Trophoblast cell (in vitro differentiated cells and primary cell): ENCODE results near the gene CASP12.
"Not testable (repeated sequence)": the region's sequence is repeated elsewhere in the genome, so short reads cannot be mapped to it uniquely, and the experiment has no call there.

Experiments
- DNase-seq, 2 donors: peaks; one replicate each; pipeline ENCODE4 v3.0.0-alpha.2; 2016
- H2AFZ ChIP-seq: 2 replicates; pipeline ENCODE4 v1.6.1; 2013; ENCODE audit warnings: low read length, moderate library complexity, mild to moderate bottlenecking; ENCODE audit not compliant: insufficient read depth, poor library complexity
- H2AK5ac ChIP-seq: 2 replicates; pipeline ENCODE4 v1.6.1; 2013; ENCODE audit warnings: mild to moderate bottlenecking, low read length
- H2BK120ac ChIP-seq: 2 replicates; pipeline ENCODE4 v1.6.1; 2013; ENCODE audit warnings: low read length, mild to moderate bottlenecking, moderate library complexity; ENCODE audit not compliant: insufficient read depth, poor library complexity
- H2BK12ac ChIP-seq: 2 replicates; pipeline ENCODE4 v1.6.1; 2013; ENCODE audit warnings: mild to moderate bottlenecking, low read length, moderate library complexity
- H2BK5ac ChIP-seq: 2 replicates; pipeline ENCODE4 v1.6.1; 2013; ENCODE audit warnings: low read length, low read depth, moderate library complexity, mild to moderate bottlenecking; ENCODE audit not compliant: poor library complexity
- H3K14ac ChIP-seq: 2 replicates; pipeline ENCODE4 v1.6.1; 2013; ENCODE audit warnings: mild to moderate bottlenecking, low read length
- H3K18ac ChIP-seq: 2 replicates; pipeline ENCODE4 v1.6.1; 2013; ENCODE audit warnings: mild to moderate bottlenecking, low read length
- H3K23ac ChIP-seq: 2 replicates; pipeline ENCODE4 v1.6.1; 2013; ENCODE audit warnings: low read length
- H3K27ac ChIP-seq: 2 replicates; pipeline ENCODE4 v1.5.1; 2013; ENCODE audit warnings: low read depth, mild to moderate bottlenecking, inconsistent platforms, low read length, moderate library complexity
- H3K27me3 ChIP-seq: 2 replicates; pipeline ENCODE4 v1.6.1; 2013; ENCODE audit warnings: inconsistent platforms, mild to moderate bottlenecking, low read length, moderate library complexity; ENCODE audit not compliant: insufficient read depth
- H3K36me3 ChIP-seq, 2 experiments: 1 replicate in 1 of 2; 2 replicates in 1 of 2; pipeline ENCODE4 v1.6.1; 2013; ENCODE audit warnings: low read length in 2 of 2, mild to moderate bottlenecking in 2 of 2, moderate library complexity in 1 of 2; ENCODE audit not compliant: insufficient read depth in 2 of 2, control insufficient read depth in 1 of 2
- H3K4ac ChIP-seq: 2 replicates; pipeline ENCODE4 v1.6.1; 2013; ENCODE audit warnings: low read depth, mild to moderate bottlenecking, low read length, moderate library complexity
- H3K4me1 ChIP-seq, 2 experiments: 1 replicate in 1 of 2; 2 replicates in 1 of 2; pipeline ENCODE4 v1.6.1; 2013; ENCODE audit warnings: low read length in 2 of 2, mild to moderate bottlenecking in 2 of 2, moderate library complexity in 1 of 2; ENCODE audit not compliant: insufficient read depth in 2 of 2, control insufficient read depth in 1 of 2
- H3K4me2 ChIP-seq: 2 replicates; pipeline ENCODE4 v1.6.1; 2013; ENCODE audit warnings: inconsistent platforms, mild to moderate bottlenecking, low read length, moderate library complexity
- H3K4me3 ChIP-seq: 2 replicates; pipeline ENCODE4 v1.5.1; 2013; ENCODE audit warnings: mild to moderate bottlenecking, low read depth, low read length, inconsistent platforms
- H3K79me1 ChIP-seq: one replicate; pipeline ENCODE4 v1.6.1; 2013; ENCODE audit warnings: low read length
- H3K79me2 ChIP-seq: 2 replicates; pipeline ENCODE4 v1.6.1; 2013; ENCODE audit warnings: low read length, mild to moderate bottlenecking; ENCODE audit not compliant: control insufficient read depth, insufficient read depth, poor library complexity
- H3K9ac ChIP-seq: 2 replicates; pipeline ENCODE4 v1.6.1; 2013; ENCODE audit warnings: mild to moderate bottlenecking, low read length
- H3K9me3 ChIP-seq: 2 replicates; pipeline ENCODE4 v1.6.1; 2013; ENCODE audit warnings: low read depth, mild to moderate bottlenecking, control low read depth, inconsistent platforms, low read length; ENCODE audit not compliant: insufficient read depth
- H4K12ac ChIP-seq: 2 replicates; pipeline ENCODE4 v1.6.1; 2013; ENCODE audit warnings: low read depth, mild to moderate bottlenecking, low read length, moderate library complexity
- H4K8ac ChIP-seq: 2 replicates; pipeline ENCODE4 v1.6.1; 2013; ENCODE audit warnings: low read depth, mild to moderate bottlenecking, low read length, moderate library complexity
- H4K91ac ChIP-seq: one replicate; pipeline ENCODE4 v1.6.1; 2013; ENCODE audit warnings: low read depth, mild to moderate bottlenecking, low read length, moderate library complexity
- WGBS: extraction: QIAGEN DNeasy Blood & Tissue Kit; methylation state at CpG from one replicate; pipeline ENCODE4 v1.1.7; 2013; ENCODE audit warnings: missing lambda C conversion rate; ENCODE audit not compliant: insufficient read length, insufficient coverage; ENCODE audit errors: extremely low coverage; 5-methylcytosine and 5-hydroxymethylcytosine counted together

The CASP12 gene

GRCh38 chr11:104934594-104934993 lies 36.3 kb upstream of the CASP12 start:
- no peak overlapping the region for H4K91ac ChIP-seq
- H3K27me3 ChIP-seq: no peaks in the 10 kb centered on the region
- no peak overlapping the region for H3K9ac ChIP-seq
- no peak overlapping the region for H2BK5ac ChIP-seq
- no peaks in the 10 kb centered on the region for H3K79me1 ChIP-seq
- H3K9me3 ChIP-seq: no peaks in the 10 kb centered on the region
- H3K18ac ChIP-seq: no peak overlapping the region
- H3K36me3 ChIP-seq: no peaks in the 10 kb centered on the region
- H2BK120ac ChIP-seq: no peak overlapping the region
- no peak overlapping the region for H3K27ac ChIP-seq
- H2AFZ ChIP-seq: no peak overlapping the region
- H3K23ac ChIP-seq: no peak overlapping the region
- H3K79me2 ChIP-seq: no peaks in the 10 kb centered on the region
- H4K12ac ChIP-seq: no peak overlapping the region
- no peak overlapping the region for H3K4me2 ChIP-seq
- H3K4ac ChIP-seq: no peak overlapping the region
- no peak overlapping the region for H2AK5ac ChIP-seq
- H3K4me3 ChIP-seq: no peak overlapping the region
- H3K4me1 ChIP-seq: no peaks in the 10 kb centered on the region
- H4K8ac ChIP-seq: no peak overlapping the region
- DNase-seq: no peak
- H3K14ac ChIP-seq: no peak overlapping the region
- no peak overlapping the region for H2BK12ac ChIP-seq
- no CpG with 5 or more reads among the region's 1 CpG for WGBS

GRCh38 chr11:104934073-104934472 lies 35.8 kb upstream of the CASP12 start:
- H3K4me2 ChIP-seq: not testable (repeated sequence)

GRCh38 chr11:104928811-104929210 lies 30.6 kb upstream of the CASP12 start:
- no peak for DNase-seq
- H2AK5ac ChIP-seq: no peak overlapping the region
- H3K4me3 ChIP-seq: no peak overlapping the region
- no peak overlapping the region for H4K91ac ChIP-seq
- no peak overlapping the region for H4K8ac ChIP-seq
- no peak overlapping the region for H3K18ac ChIP-seq
- no peaks in the 10 kb centered on the region for H3K79me2 ChIP-seq
- no peak overlapping the region for H3K23ac ChIP-seq
- H3K4ac ChIP-seq: no peak overlapping the region
- no peaks in the 10 kb centered on the region for H3K79me1 ChIP-seq
- H3K14ac ChIP-seq: no peak overlapping the region
- no peak overlapping the region for H2AFZ ChIP-seq
- H2BK12ac ChIP-seq: no peak overlapping the region
- H3K4me2 ChIP-seq: no peak overlapping the region
- no peaks in the 10 kb centered on the region for H3K27me3 ChIP-seq
- H2BK120ac ChIP-seq: no peak overlapping the region
- no peak overlapping the region for H3K9ac ChIP-seq
- H3K27ac ChIP-seq: no peak overlapping the region
- H3K36me3 ChIP-seq: peaks cover 0 to 1% of the 10 kb centered on the region in 2 experiments
- H3K9me3 ChIP-seq: no peaks in the 10 kb centered on the region
- H3K4me1 ChIP-seq: peaks cover 0 to 6% of the 10 kb centered on the region in 2 experiments
- H4K12ac ChIP-seq: no peak overlapping the region
- no peak overlapping the region for H2BK5ac ChIP-seq

More at GRCh38 chr11:104934073-104934472, 35.8 kb upstream of the CASP12 start:
- H3K27me3 ChIP-seq, H2BK12ac ChIP-seq, H3K36me3 ChIP-seq, H3K9ac ChIP-seq, H4K8ac ChIP-seq, H2BK5ac ChIP-seq, H3K9me3 ChIP-seq, H4K91ac ChIP-seq, DNase-seq, H3K4me1 ChIP-seq, H3K4me3 ChIP-seq, H3K14ac ChIP-seq, H3K79me1 ChIP-seq, H3K27ac ChIP-seq, H2AFZ ChIP-seq, H4K12ac ChIP-seq, H3K23ac ChIP-seq, H2AK5ac ChIP-seq, H3K18ac ChIP-seq, H3K4ac ChIP-seq, H2BK120ac ChIP-seq, H3K79me2 ChIP-seq: not testable (repeated sequence)
- WGBS: no CpG with 5 or more reads among the region's 3 CpGs

- Histone ChIP-seq H3K18ac (no peak overlapping the region), H3K4me2 (no peak overlapping the region), H3K4me1 (peaks cover 0 to 6% of the 10 kb centered on the region in 2 experiments), H3K79me2 (no peaks in the 10 kb centered on the region), H3K79me1 (no peaks in the 10 kb centered on the region), H3K36me3 (peaks cover 0 to 1% of the 10 kb centered on the region in 2 experiments), H3K9me3 (no peaks in the 10 kb centered on the region), H2BK12ac (no peak overlapping the region), H3K14ac (no peak overlapping the region), H2BK120ac (no peak overlapping the region), H4K8ac (no peak overlapping the region), H3K23ac (no peak overlapping the region), H3K27me3 (no peaks in the 10 kb centered on the region), H4K91ac (no peak overlapping the region), H3K27ac (no peak overlapping the region), H4K12ac (no peak overlapping the region), H3K4me3 (no peak overlapping the region), H2BK5ac (no peak overlapping the region), H3K9ac (no peak overlapping the region), H2AK5ac (no peak overlapping the region), H3K4ac (no peak overlapping the region), H2AFZ (no peak overlapping the region)
- no peak for DNase-seq
- WGBS: no CpG with 5 or more reads among the region's 9 CpGs
These were observed 28.7 kb upstream of the CASP12 start for GRCh38 chr11:104926771-104927611.
